ENCODE results near the gene TPSD1. TPM values are rescaled to one million over a fixed set of nuclear protein-coding genes. Genes with fewer than 3 reads are reported as not detected.

TPSD1 gene
- total RNA-seq, 1 donor from 2014 or later = not detected

DNA sequence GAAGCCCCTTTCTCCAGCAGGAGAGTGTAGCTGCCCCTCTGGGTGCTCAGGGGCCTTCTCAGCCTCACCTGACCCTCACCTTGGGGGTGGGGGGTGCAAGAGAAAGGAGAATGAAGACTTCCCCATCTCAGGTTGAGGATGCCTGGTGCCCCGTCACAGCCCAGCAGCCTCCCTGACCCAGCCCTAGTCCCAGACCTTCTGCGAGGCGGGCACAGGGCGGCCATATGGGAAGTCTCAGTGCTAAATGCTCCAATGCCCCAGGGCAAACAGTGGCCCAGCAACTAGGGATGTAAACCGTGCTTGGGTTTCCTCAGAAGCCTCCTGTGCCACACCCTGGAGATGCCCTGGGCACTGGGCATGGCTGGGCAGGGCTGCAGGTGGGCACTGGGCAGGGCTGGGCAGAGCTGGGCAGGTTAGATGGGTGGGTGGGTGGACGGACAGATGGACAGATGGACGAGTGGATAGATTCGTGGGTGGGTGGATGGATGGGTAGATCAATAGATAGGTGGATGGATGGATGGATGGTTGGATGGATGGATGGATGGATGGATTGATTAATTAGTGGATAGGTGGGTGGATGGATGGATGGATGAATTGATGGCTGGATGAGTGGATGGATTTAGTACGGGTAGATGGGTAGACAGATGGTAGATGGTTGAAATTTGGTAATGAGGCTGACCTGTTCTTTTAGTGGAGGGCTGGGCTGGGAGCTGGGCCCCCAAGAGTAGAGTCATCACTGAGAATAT is 16.8 kb downstream of the TPSD1 start:
- Mint-ChIP-seq H3K9me3 (no peaks in the 10 kb centered on the region), H3K27ac (no peak overlapping the region), H3K27me3 (peaks cover 11% of the 10 kb centered on the region), H3K4me3 (no peak overlapping the region), H3K4me1 (no peaks in the 10 kb centered on the region), H3K36me3 (ENCODE audit: low read depth) (no peaks in the 10 kb centered on the region)
- ChIA-PET CTCF (no interaction called here), POLR2A (no interaction called here)
- TF ChIP-seq, protein P1, sequence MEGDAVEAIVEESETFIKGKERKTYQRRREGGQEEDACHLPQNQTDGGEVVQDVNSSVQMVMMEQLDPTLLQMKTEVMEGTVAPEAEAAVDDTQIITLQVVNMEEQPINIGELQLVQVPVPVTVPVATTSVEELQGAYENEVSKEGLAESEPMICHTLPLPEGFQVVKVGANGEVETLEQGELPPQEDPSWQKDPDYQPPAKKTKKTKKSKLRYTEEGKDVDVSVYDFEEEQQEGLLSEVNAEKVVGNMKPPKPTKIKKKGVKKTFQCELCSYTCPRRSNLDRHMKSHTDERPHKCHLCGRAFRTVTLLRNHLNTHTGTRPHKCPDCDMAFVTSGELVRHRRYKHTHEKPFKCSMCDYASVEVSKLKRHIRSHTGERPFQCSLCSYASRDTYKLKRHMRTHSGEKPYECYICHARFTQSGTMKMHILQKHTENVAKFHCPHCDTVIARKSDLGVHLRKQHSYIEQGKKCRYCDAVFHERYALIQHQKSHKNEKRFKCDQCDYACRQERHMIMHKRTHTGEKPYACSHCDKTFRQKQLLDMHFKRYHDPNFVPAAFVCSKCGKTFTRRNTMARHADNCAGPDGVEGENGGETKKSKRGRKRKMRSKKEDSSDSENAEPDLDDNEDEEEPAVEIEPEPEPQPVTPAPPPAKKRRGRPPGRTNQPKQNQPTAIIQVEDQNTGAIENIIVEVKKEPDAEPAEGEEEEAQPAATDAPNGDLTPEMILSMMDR (IDR thresholded peaks at IDR 0.05) = no peak
- intact Hi-C loops (cut with micrococcal nuclease) = no loop called here
- DNase-seq (no peak), ATAC-seq (ENCODE audit: low read depth) (no peak)

DNA sequence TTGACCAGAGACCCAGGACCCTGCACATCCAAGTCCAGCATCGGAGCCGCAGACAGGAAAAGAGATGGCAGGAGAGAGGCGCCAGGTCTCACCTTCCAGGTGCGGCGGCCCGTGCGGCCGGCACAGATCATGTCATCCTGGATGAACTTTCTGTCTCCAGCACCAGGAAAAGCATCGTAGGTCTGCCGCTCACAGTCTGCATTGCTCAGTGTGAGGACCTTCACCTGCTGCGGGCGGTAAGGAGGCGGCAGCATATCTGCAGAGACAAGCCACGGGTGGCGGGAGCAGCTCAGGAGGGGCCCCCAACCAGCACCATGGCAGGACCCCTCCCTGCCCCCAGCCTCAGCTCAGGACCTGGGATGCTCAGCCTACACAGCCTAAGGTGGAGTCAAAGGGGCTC is 17.9 kb downstream of the TPSD1 start:
- ATAC-seq (ENCODE audit: low read depth) = no peak
- H3K4me1 Mint-ChIP-seq = no peaks in the 10 kb centered on the region
- CTCF ChIA-PET = no interaction called here
- H3K27ac Mint-ChIP-seq = no peak overlapping the region
- POLR2A ChIA-PET = no interaction called here
- peaks cover 13% of the 10 kb centered on the region for H3K27me3 Mint-ChIP-seq
- intact Hi-C loops (cut with micrococcal nuclease) = no loop called here
- TF ChIP-seq, protein P1 (IDR thresholded peaks at IDR 0.05) = no peak
- H3K36me3 Mint-ChIP-seq (ENCODE audit: low read depth) = no peaks in the 10 kb centered on the region
- H3K9me3 Mint-ChIP-seq = no peaks in the 10 kb centered on the region
- no peak for DNase-seq
- H3K4me3 Mint-ChIP-seq = no peak overlapping the region

DNA sequence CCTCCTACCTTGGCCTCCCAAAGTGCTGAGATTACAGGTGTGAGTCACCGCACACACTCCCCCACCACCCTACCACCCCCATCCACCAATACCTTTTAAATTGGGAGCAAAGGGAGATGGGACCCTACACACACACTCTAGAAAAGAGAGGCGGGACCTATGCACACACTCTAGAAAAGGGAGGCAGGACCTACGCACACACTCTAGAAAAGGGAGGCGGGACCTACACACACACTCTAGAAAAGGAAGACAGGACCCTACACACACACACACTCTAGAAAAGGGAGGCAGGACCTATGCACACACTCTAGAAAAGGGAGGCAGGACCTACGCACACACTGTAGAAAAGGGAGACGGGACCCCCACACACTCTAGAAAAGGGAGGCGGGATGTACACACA is 18.9 kb downstream of the TPSD1 start:
- Mint-ChIP-seq H3K9me3 (no peaks in the 10 kb centered on the region), H3K27me3 (peaks cover 11% of the 10 kb centered on the region), H3K4me1 (no peaks in the 10 kb centered on the region), H3K36me3 (ENCODE audit: low read depth) (no peaks in the 10 kb centered on the region), H3K27ac (no peak overlapping the region), H3K4me3 (no peak overlapping the region)
- no peak for ATAC-seq (ENCODE audit: low read depth)
- intact Hi-C loops (cut with micrococcal nuclease) = no loop called here
- ChIA-PET POLR2A (no interaction called here), CTCF (no interaction called here)
- DNase-seq = no peak
- TF ChIP-seq, protein P1 (IDR thresholded peaks at IDR 0.05) = no peak

DNA sequence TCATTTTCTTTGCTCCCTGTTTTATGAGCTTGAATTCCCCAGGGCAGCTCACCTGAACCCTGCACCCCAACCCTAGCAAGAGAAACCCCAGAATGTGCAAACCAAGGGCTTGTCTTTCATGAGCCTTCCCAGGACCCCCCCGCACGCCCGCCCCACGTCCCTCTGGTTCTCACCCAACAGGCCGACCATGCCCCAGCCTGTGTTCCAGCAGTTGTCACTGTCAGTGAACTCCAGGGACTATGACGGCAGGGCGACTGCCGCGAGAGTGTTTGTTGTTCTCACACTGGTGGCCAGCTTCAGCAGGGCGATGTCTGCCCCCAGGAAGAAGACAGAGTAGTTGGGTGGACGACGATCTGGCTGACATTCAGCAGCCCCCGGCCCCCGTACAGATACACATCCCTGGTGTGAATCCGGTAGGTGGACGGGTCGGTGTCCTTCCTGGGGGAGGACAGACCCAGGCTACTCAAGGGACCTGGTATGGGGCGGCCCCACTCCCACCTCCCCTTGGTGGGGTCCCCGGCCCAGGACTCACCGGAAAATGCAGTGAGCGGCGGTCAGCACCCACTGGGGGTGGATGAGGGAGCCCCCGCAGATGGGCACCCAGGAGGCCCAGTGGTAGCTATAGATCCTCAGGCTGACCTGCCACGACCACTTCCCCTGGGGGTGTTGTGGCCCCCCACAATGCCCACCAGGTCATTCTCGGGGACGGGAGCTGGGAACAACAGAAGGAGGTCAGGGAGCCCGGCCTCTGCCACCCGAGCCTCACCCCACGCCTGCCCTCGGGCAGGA is 20.1 kb downstream of the TPSD1 start:
- DNase-seq = no peak

DNA sequence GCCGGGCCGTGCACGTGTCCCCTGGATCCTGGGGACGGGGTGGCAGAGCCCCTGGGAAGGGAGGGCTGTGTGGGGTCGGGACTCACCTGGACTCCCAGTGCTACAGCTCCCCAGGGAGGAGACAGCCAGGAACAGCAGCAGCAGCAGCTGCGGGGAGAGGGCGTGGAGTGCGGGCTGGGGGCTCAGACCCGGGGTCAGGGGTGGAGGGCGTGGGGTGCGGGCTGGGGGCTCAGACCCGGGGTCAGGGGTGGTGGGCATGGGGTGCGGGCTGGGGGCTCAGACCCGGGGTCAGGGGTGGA is 20.7 kb downstream of the TPSD1 start:
- H3K27me3 Mint-ChIP-seq = peaks cover 11% of the 10 kb centered on the region

More for the DNA sequence above, 20.1 kb downstream of the TPSD1 start:
- POLR2A ChIA-PET = no interaction called here
- H3K36me3 Mint-ChIP-seq (ENCODE audit: low read depth) = no peaks in the 10 kb centered on the region
- H3K4me3 Mint-ChIP-seq = no peak overlapping the region
- no peak overlapping the region for H3K27ac Mint-ChIP-seq
- TF ChIP-seq, protein P1 (IDR thresholded peaks at IDR 0.05) = no peak
- ATAC-seq (ENCODE audit: low read depth) = no peak
- H3K9me3 Mint-ChIP-seq = no peaks in the 10 kb centered on the region
- CTCF ChIA-PET = no interaction called here
- intact Hi-C loops (cut with micrococcal nuclease) = no loop called here
- H3K4me1 Mint-ChIP-seq = no peaks in the 10 kb centered on the region
- H3K27me3 Mint-ChIP-seq = peaks cover 11% of the 10 kb centered on the region

More for the DNA sequence above, 20.7 kb downstream of the TPSD1 start:
- H3K4me1 Mint-ChIP-seq = no peaks in the 10 kb centered on the region
- intact Hi-C loops (cut with micrococcal nuclease) = no loop called here
- TF ChIP-seq, protein P1 (IDR thresholded peaks at IDR 0.05) = no peak
- H3K4me3 Mint-ChIP-seq = no peak overlapping the region
- ChIA-PET CTCF (no interaction called here), POLR2A (no interaction called here)
- no peaks in the 10 kb centered on the region for H3K36me3 Mint-ChIP-seq (ENCODE audit: low read depth)
- H3K9me3 Mint-ChIP-seq = no peaks in the 10 kb centered on the region
- ATAC-seq (ENCODE audit: low read depth) = no peak
- H3K27ac Mint-ChIP-seq = no peak overlapping the region
- DNase-seq = no peak
